ENCODE results near the gene GPC2. TPM values are rescaled to one million over a fixed set of nuclear protein-coding genes. Genes with fewer than 3 reads are reported as not detected.
A peak's percentile ranks its signal among the peaks of the same experiment; 100 is the strongest.
"Not testable (repeated sequence)": the region's sequence is repeated elsewhere in the genome, so short reads cannot be mapped to it uniquely, and the experiment has no call there.

GPC2 gene
- polyA plus RNA-seq, 1 experiment: 1.9 TPM

GRCh38 chr7:100190048-100190711 is 13.0 kb upstream of the GPC2 start:
- ChIA-PET CTCF (interaction anchor here (0.6 to 1.7 kb wide), 13 partner anchors 10 to 157 kb away, joined by 3 to 6 read pairs (median 4); partner anchors contain the start of genes AP4M1, GPC2, MCM7 and STAG3), POLR2A (no interaction called here)
- TF ChIP-seq CTCF (IDR thresholded peaks at IDR 0.05; ENCODE audit: insufficient read depth, low read depth, low read length): peak; percentile 54
- no peaks in the 10 kb centered on the region for H3K27me3 ChIP-seq (ENCODE audit: control insufficient read depth, insufficient read depth, low read length)
- H3K4me3 ChIP-seq (ENCODE audit: low read depth, low read length): no peak overlapping the region
- no peaks in the 10 kb centered on the region for H3K36me3 ChIP-seq (ENCODE audit: control insufficient read depth, insufficient read depth, low read length)
- DNase-seq (ENCODE audit: low read depth): peak; percentile 11

GRCh38 chr7:100189061-100189460 is 11.9 kb upstream of the GPC2 start:
- Histone ChIP-seq H3K27me3 (ENCODE audit: control insufficient read depth, insufficient read depth, low read length) (no peaks in the 10 kb centered on the region), H3K36me3 (ENCODE audit: control insufficient read depth, insufficient read depth, low read length) (no peaks in the 10 kb centered on the region), H3K4me3 (ENCODE audit: low read depth, low read length) (no peak overlapping the region)
- POLR2A ChIA-PET: no interaction called here
- no peak for TF ChIP-seq CTCF (IDR thresholded peaks at IDR 0.05; ENCODE audit: insufficient read depth, low read depth, low read length)
- DNase-seq (ENCODE audit: low read depth): no peak
- CTCF ChIA-PET: interaction anchor here (1.7 kb wide), 1 partner anchor 10 kb away, joined by 6 read pairs; no protein-coding TSS in a partner anchor

DNA sequence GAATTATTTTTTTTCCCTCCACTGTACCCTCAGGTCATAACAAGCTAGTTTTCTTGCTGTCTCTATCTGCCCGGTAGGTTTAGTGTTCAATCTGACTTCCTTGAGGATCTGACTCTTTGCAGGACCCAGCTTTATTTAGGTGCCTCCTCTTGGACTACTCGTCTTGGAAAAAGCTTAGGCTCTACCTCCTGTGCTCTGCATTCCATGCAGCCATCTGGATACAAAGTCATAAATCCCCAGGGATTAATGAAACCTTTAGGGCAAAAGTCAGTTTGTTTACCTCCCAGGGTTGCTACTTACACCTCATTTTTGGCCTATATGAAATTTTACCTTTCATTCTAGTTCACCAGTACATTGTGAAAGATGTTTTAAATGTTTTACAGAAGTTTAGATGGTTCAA is 8.5 kb upstream of the GPC2 start:
- Histone ChIP-seq H3K27me3 (ENCODE audit: control insufficient read depth, insufficient read depth, low read length) (no peaks in the 10 kb centered on the region), H3K36me3 (ENCODE audit: control insufficient read depth, insufficient read depth, low read length) (no peaks in the 10 kb centered on the region), H3K4me3 (ENCODE audit: low read depth, low read length) (no peak overlapping the region)
- no peak for TF ChIP-seq CTCF (IDR thresholded peaks at IDR 0.05; ENCODE audit: insufficient read depth, low read depth, low read length)
- POLR2A ChIA-PET: no interaction called here
- no peak for DNase-seq (ENCODE audit: low read depth)
- CTCF ChIA-PET: interaction anchor here (0.9 to 1.5 kb wide), 3 partner anchors 23 to 53 kb away, joined by 3 to 4 read pairs (median 3); no protein-coding TSS in a partner anchor

DNA sequence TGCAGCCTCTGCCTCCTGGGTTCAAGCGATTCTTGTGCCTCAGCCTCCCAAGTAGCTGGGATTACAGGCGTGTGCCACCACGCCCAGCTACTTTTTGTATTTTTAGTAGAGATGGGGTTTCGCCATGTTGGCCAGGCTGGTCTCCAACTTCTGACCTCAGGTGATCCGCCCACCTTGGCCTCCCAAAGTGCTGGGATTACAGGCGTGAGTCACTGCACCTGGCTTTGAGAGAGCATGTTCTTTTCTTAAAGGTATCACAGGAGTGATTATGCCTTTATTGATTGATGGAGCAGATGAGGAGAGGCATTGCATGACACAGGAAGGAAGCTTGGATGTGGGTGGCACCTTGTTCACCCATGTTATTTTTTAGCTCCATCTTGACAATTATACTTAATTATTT is 5.9 kb upstream of the GPC2 start:
- H3K4me3 ChIP-seq (ENCODE audit: low read depth, low read length); DNase-seq (ENCODE audit: low read depth); H3K27me3 ChIP-seq (ENCODE audit: control insufficient read depth, insufficient read depth, low read length); H3K36me3 ChIP-seq (ENCODE audit: control insufficient read depth, insufficient read depth, low read length); POLR2A ChIA-PET: not testable (repeated sequence)
- CTCF ChIA-PET: interaction anchor here (0.6 kb wide), 1 partner anchor 189 kb away, joined by 3 read pairs; no protein-coding TSS in a partner anchor

- H3K27me3 ChIP-seq (ENCODE audit: control insufficient read depth, insufficient read depth, low read length); DNase-seq (ENCODE audit: low read depth); CTCF ChIA-PET; POLR2A ChIA-PET; H3K36me3 ChIP-seq (ENCODE audit: control insufficient read depth, insufficient read depth, low read length); H3K4me3 ChIP-seq (ENCODE audit: low read depth, low read length): not testable (repeated sequence)
Measured at GRCh38 chr7:100182616-100183015, 5.4 kb upstream of the GPC2 start.

GRCh38 chr7:100180084-100180483 is 2.9 kb upstream of the GPC2 start:
- H3K36me3 ChIP-seq (ENCODE audit: control insufficient read depth, insufficient read depth, low read length); H3K4me3 ChIP-seq (ENCODE audit: low read depth, low read length); POLR2A ChIA-PET; H3K27me3 ChIP-seq (ENCODE audit: control insufficient read depth, insufficient read depth, low read length); DNase-seq (ENCODE audit: low read depth): not testable (repeated sequence)
- CTCF ChIA-PET: interaction anchor here (0.6 to 1.6 kb wide), 4 partner anchors 10 to 47 kb away, joined by 3 to 6 read pairs (median 4); no protein-coding TSS in a partner anchor
